Measurements from ENCODE around the gene POU6F1.
"Not testable (repeated sequence)": the region's sequence is repeated elsewhere in the genome, so short reads cannot be mapped to it uniquely, and the experiment has no call there.

POU6F1 gene

GRCh38 chr12:51227962-51228361, 10.1 kb upstream of the POU6F1 start:
- no peak for DNase-seq

DNA sequence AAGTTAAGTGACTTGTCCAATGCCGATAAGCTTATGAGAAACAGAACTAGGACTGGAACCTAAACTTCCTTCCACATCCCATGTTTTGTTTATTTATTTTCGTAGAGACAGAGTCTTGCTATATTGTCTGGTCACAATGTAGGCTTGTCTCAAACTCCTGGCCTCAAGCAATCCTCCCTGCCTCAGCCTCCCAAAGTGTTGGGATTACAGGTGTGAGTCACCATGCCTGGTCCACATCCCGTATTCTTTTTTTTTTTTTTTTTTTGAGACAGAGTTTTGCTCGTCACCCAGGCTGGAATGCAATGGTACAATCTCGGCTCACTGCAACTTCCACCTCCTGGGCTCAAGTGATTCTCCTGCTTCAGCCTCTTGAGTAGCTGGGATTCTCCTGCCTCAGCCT, 9.2 kb upstream of the POU6F1 start:
- not testable (repeated sequence) for DNase-seq

DNA sequence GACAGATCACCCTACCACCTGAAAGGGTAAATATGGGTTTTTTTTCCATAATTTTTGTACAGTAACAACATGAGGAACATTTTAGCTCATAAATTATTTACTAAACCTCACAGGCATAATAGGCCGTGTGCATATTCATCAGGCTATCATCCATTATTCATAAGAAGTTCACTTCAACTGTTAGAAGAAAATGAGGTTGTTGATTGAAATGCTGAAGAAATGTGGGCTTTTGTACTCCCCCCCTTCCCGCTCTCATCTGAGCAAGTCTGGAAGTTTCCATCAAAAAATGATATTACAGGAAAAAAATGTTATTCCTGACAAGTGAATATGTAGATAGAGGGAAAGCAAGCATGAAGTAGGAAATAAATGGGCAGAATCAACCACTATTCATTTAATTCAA, 7.9 kb upstream of the POU6F1 start:
- DNase-seq, result no peak

GRCh38 chr12:51225234-51225633, 7.4 kb upstream of the POU6F1 start:
- no peak for DNase-seq

- DNase-seq, result no peak
Observed at GRCh38 chr12:51224625-51225024, 6.8 kb upstream of the POU6F1 start.

GRCh38 chr12:51222461-51222860, 4.6 kb upstream of the POU6F1 start:
- peak; percentile 42 for DNase-seq

DNA sequence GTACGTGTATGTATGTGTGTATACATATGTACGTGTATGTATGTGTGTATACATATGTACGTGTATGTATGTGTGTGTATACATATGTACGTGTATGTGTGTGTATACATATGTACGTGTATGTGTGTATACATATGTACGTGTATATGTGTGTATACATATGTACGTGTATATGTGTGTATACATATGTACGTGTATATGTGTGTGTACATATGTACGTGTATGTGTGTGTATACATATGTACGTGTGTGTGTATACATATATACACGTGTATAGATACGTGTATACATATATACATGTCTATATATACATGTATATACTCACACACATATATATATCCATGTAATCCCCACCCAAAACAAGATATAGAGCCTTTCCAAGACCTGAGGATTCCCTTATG, 2.0 kb upstream of the POU6F1 start:
- DNase-seq, result not testable (repeated sequence)

DNA sequence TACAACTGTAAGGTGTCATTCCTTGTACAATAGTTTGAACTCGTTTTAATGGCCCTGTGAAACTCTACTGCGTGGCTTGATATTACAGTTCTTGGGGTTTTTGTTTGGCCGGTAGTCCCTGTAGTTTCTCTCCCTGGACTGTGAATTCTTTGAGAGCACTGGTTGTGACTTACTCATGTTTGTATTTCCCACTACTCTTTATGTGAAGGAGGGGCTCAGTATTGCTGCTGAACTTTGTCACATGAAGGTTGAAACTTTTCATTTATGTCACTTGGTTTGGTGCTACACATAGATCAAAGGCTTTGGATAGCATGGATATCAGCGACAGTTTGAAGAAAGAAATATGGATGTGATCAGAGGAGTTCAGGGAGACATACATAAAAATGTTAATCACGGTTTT, 1.5 kb upstream of the POU6F1 start:
- no peak for DNase-seq

- no peak for DNase-seq
Observed at GRCh38 chr12:51218607-51219161, 822 bp upstream of the POU6F1 start.

DNA sequence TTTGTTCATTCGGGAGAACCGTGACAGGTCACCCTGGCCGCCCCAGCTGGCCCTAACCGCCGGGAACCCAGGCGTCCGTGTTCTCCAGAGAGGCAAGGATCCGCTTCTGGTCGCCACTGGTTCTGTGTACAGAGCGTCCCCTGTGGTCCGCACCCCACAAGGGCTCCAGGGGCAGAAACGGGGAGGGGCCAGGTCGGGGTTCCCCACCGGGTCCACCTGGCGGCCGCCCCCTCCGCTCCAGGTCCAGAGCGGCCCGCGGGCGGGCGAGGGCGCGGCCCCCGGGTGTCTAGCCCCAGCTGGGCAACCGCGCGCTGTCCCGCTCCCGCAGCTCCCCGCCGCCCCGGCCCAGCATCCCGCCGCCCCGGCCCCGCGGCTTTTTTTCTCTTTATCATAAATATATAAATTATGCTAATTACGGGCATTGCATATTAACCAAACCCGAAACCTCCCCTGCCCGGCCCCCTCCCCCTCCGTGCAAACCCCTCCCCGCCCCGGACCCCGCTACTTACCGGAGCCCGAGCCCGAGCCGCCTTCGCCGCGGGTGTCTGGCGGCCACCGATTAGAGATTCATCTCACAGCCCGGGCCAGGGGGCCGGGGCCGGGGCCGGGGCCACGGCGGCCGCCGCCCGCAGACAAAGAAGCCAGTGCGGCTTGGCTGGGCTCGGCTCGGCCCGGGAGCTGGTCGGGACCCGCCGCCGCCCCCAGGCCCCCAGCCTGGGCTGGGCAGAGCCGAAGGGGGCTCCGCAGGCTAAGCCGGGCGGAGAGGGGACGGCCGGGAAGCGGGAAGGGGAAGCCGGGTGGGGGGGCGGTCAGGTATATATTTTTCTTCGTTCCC, 512 bp downstream of the POU6F1 start:
- peak; percentile 28 for DNase-seq

DNA sequence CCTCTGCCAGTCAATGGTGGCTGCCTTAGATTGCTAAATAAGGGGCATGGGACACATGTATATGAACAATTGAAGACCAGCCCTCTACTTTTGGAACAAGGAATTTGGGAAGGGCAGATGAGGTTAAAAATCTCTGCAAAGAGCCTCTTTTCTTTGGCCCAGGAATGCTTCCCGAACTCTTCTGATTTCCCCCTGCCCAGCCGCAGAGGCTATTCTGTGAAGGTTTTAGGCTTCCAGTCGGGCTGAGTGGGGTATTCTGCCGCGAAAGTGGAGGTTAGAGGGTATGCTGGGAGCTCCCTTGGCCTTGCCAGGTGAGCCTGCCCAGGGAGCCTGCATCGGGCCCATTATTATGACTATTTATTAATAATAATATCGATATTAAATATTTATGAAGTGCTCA, 1.2 kb downstream of the POU6F1 start:
- DNase-seq, result no peak

GRCh38 chr12:51214895-51215294, 3.0 kb downstream of the POU6F1 start:
- no peak for DNase-seq

DNA sequence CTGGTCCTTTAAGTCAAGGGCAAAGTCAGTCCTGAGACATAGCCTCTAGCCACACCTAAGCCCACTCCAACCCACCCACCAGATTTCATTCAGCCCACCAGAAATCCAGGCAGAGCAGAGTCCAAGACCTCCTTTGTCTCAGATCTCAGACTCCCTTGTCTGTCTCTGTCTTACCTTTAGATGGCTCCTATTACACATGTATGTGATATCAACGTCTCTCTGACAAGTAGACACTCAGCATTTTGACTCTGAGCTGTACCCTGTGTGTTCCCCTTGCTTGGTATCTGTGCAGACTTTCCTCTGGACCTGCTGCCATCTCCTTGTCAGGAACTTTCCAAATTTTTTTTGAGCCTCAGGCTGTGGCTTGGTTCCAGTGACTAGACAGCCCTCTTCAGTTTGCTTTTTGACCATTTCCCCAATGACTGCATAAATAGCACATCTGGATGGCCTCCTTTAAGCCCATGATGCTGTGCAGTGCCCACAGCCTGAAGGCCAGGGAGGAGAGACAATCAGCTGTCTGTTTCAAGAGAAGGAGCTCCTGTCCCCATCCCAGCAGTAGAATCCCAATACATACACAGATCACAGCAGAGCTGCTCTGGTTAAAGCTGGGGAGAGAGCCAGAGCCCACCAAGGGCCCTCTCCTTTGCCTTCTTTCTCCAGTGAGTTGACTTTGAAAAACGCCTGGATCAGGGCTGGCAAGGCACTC, 7.0 kb downstream of the POU6F1 start:
- no peak for DNase-seq

DNA sequence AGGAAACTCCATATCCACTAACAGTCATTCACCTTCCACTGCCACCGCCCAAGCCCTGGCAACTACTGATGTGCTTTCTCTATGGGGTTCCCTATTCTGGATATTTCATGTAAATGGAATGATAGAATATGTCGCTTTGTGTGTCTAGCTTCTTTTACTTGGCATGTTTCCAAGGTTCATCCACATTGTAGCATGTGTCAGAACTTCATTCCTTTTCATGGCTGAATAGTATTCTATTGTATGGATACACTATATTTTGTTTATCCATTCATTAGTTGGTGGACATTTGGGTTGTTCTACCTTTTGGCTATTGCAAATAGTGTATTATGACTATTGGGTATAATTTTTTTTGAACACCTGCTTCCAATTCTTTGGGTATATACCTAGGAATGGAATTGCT, 8.6 kb downstream of the POU6F1 start:
- no peak for DNase-seq

DNA sequence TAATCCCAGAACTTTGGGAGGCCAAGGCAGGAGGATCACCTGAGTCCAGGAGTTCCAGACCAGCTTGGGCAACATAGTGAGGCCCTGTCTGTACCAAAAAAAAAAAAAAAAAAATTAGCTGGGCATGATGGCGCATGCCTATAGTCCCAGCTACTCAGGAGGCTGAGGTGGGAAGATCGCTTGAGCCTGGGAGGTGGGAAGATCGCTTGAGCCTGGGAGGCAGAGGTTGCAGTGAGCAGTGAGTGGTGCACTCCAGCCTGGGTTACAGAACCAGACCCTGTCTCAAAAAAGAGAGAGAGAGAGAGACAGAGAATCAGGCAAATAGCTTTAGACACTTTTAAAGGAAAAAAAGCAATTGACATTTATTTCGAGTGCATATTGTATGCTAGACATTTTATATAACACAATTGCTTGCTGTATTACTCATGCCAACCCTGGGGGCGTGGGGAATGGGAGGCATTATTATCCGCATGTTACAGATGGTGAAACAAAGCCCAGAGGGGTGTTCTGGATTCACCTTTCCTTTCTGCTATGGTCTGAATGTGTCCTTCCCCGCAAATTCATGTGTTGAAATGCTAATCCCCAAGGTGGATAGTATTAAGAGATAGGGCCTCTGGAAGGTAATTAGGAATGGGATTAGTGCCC, 9.7 kb downstream of the POU6F1 start:
- DNase-seq, result no peak

DNA sequence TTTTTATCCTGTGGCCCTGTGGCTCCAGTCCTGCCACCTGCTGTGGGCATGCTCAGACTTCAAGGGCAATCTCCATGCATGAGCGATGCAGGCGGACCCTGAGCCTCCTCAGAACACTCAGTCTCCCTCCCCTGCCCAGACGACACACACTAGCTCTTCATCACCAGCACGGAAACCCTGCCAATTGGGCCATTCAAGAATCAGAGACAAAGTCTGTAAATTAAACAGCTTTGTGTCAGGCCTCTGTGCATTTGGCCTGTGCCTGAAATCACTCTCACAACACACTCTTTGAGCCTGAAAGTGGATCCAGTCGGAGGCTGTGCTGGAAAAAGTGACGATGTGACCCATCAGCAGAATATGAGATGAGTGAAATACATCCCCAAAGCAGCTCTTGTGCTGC, 12.5 kb downstream of the POU6F1 start:
- DNase-seq, result no peak

DNA sequence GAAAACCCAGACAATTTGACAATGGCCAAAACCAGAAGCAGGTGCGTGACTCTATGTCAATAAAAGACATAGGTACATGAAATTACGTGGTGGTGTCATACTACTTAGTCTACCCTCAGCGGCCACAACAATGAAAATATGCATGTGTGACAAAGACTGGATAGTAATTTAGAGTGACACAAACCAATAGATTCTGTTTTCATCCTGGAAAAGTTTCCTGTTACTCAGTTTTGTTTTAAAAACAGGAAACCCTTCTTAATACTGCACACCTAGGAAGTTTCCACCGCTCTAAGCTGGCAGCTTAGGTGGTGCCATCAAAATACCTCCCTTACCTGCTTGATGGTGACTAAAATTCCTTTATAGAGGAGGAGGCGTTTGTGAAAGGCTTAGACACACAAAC, 15.1 kb downstream of the POU6F1 start:
- DNase-seq, result no peak

GRCh38 chr12:51200806-51201205, 17.1 kb downstream of the POU6F1 start:
- DNase-seq, result no peak

DNA sequence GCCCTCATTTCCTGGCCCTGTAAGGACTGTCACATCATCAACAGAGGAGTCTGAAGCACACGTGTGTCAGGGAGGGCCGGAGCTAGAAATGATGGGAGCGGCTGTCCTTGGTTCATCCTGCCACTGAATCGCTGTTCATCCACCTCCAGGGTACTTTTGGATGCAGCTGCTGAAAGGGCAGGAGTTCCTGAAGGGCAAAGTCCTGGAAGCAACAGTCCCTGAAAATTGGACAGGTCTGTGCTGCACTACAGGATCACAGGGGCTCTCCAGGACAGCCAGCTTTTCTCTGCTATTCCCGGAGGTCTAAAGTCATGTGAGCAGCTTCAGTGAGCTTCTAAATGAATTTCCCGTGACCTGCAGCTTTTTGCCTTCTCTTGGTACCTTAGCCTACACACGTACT, 17.7 kb downstream of the POU6F1 start:
- DNase-seq, result no peak

DNA sequence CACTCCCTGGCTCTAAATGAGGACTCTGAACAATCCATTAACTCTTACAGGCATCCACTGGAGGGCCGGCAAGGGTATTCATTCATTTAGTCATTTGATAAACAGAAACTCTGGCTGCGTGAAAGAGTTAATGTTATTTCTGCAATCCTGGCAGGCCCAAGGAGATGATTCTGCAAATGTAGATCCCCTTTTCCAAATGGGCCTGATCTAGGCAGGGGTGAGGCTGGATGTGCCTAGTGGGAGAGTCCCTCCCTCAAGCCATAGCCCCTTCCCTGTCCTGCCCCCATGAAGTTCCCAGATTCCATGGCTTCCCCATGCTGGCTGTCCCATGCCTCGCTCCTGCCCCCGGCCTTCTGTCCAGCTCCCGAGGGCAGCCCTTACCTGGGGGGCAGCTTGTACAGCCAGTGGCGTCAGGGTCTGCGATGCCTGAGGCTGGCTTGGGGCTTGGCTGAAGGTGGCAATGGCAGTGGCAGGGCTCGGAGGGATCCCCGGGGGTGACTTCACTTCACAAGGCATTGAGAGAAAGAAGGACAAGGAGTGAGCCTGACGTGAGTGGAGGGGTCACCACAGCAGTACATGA, 18.4 kb downstream of the POU6F1 start:
- no peak for DNase-seq

DNA sequence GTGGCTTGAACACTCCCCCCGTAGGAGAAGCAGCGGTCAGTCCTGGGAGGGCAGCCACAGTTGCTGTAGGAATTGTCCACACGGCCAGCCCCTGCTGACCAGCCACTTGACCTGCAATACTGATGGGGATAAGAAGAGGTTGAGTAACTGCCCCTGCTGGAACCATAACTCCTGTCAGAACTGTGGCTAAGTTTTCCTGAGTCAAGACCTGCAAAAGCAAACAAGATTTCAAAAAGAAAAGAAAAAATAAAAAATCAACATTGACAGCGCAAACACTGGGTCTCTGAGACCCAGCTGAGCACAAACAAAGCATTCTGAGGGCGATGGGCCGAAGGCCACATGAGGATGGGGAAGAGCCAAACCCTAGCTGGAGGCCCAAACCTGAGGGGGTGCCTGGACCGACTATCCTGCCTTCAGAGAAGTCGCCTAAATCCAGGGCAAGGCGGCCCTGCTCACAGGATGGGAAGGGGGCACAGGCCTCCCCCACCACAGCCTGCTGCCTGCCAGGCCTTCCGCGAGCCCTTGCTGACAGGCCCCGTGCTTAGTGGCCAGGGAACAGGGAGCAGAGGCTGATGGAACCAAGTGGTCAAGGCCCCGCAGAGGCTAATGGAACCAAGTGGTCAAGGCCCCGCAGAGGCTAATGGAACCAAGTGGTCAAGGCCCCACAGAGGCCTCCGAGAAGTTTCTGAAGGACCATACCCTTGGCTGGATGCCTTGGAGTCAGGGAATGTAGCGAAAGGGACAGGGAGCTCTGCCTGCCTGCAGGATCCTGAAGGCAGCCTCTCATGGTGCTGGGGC, 19.1 kb downstream of the POU6F1 start:
- no peak for DNase-seq
